ENCODE data around the gene PPP6R3.

The PPP6R3 gene

GRCh38 chr11:68658097-68658496 lies 197.5 kb downstream of the PPP6R3 start:
- H3K27me3 ChIP-seq (ENCODE audit: control insufficient read depth in 1 of 2, insufficient read depth in 2 of 2, low read length in 2 of 2), result no peaks in the 10 kb centered on the region
- no peaks in the 10 kb centered on the region for H3K36me3 ChIP-seq (ENCODE audit: insufficient read depth, low read length)
- H3K4me3 ChIP-seq (ENCODE audit: low read depth in 1 of 2, low read length in 2 of 2), result no peak overlapping the region
- no peak overlapping the region for H3K27ac ChIP-seq (ENCODE audit: low read depth, low read length)
- H3K9ac ChIP-seq (ENCODE audit: low read length), result no peak overlapping the region
- peaks cover 8% of the 10 kb centered on the region for H3K9me3 ChIP-seq (ENCODE audit: low read length)
- H3K4me1 ChIP-seq (ENCODE audit: insufficient read depth, low read length), result no peaks in the 10 kb centered on the region

GRCh38 chr11:68658661-68659060 lies 198.1 kb downstream of the PPP6R3 start:
- no peak overlapping the region for H3K27ac ChIP-seq (ENCODE audit: low read depth, low read length)
- no peak overlapping the region for H3K9ac ChIP-seq (ENCODE audit: low read length)
- no peaks in the 10 kb centered on the region for H3K27me3 ChIP-seq (ENCODE audit: control insufficient read depth in 1 of 2, insufficient read depth in 2 of 2, low read length in 2 of 2)
- H3K4me1 ChIP-seq (ENCODE audit: insufficient read depth, low read length), result no peaks in the 10 kb centered on the region
- no peak overlapping the region for H3K4me3 ChIP-seq (ENCODE audit: low read depth in 1 of 2, low read length in 2 of 2)
- H3K36me3 ChIP-seq (ENCODE audit: insufficient read depth, low read length), result no peaks in the 10 kb centered on the region
- peaks cover 8% of the 10 kb centered on the region for H3K9me3 ChIP-seq (ENCODE audit: low read length)

GRCh38 chr11:68659158-68659921 lies 198.8 kb downstream of the PPP6R3 start:
- H3K4me3 ChIP-seq (ENCODE audit: low read depth in 1 of 2, low read length in 2 of 2), result no peak overlapping the region
- H3K9ac ChIP-seq (ENCODE audit: low read length), result no peak overlapping the region
- H3K27ac ChIP-seq (ENCODE audit: low read depth, low read length), result no peak overlapping the region
- H3K27me3 ChIP-seq (ENCODE audit: control insufficient read depth in 1 of 2, insufficient read depth in 2 of 2, low read length in 2 of 2), result no peaks in the 10 kb centered on the region
- H3K36me3 ChIP-seq (ENCODE audit: insufficient read depth, low read length), result no peaks in the 10 kb centered on the region
- H3K9me3 ChIP-seq (ENCODE audit: low read length), result peaks cover 8% of the 10 kb centered on the region
- H3K4me1 ChIP-seq (ENCODE audit: insufficient read depth, low read length), result no peaks in the 10 kb centered on the region

GRCh38 chr11:68660066-68660810 lies 199.7 kb downstream of the PPP6R3 start:
- H3K9ac ChIP-seq (ENCODE audit: low read length), result no peak overlapping the region
- H3K27me3 ChIP-seq (ENCODE audit: control insufficient read depth in 1 of 2, insufficient read depth in 2 of 2, low read length in 2 of 2), result peaks cover 0 to 3% of the 10 kb centered on the region in 2 donors
- H3K27ac ChIP-seq (ENCODE audit: low read depth, low read length), result no peak overlapping the region
- no peaks in the 10 kb centered on the region for H3K36me3 ChIP-seq (ENCODE audit: insufficient read depth, low read length)
- no peak overlapping the region for H3K4me3 ChIP-seq (ENCODE audit: low read depth in 1 of 2, low read length in 2 of 2)
- peaks cover 5% of the 10 kb centered on the region for H3K9me3 ChIP-seq (ENCODE audit: low read length)
- no peaks in the 10 kb centered on the region for H3K4me1 ChIP-seq (ENCODE audit: insufficient read depth, low read length)

GRCh38 chr11:68661014-68661413 lies 200.5 kb downstream of the PPP6R3 start:
- Histone ChIP-seq H3K36me3 (ENCODE audit: insufficient read depth, low read length) (no peaks in the 10 kb centered on the region), H3K27me3 (ENCODE audit: control insufficient read depth in 1 of 2, insufficient read depth in 2 of 2, low read length in 2 of 2) (peaks cover 0 to 3% of the 10 kb centered on the region in 2 donors), H3K4me1 (ENCODE audit: insufficient read depth, low read length) (no peaks in the 10 kb centered on the region), H3K27ac (ENCODE audit: low read depth, low read length) (no peak overlapping the region), H3K9me3 (ENCODE audit: low read length) (no peaks in the 10 kb centered on the region), H3K9ac (ENCODE audit: low read length) (no peak overlapping the region), H3K4me3 (ENCODE audit: low read depth in 1 of 2, low read length in 2 of 2) (no peak overlapping the region)

GRCh38 chr11:68661697-68662603 lies 201.4 kb downstream of the PPP6R3 start:
- Histone ChIP-seq H3K36me3 (ENCODE audit: insufficient read depth, low read length) (no peaks in the 10 kb centered on the region), H3K27me3 (ENCODE audit: control insufficient read depth in 1 of 2, insufficient read depth in 2 of 2, low read length in 2 of 2) (peaks cover 0 to 3% of the 10 kb centered on the region in 2 donors), H3K9ac (ENCODE audit: low read length) (no peak overlapping the region), H3K9me3 (ENCODE audit: low read length) (no peaks in the 10 kb centered on the region), H3K4me3 (ENCODE audit: low read depth in 1 of 2, low read length in 2 of 2) (no peak overlapping the region), H3K4me1 (ENCODE audit: insufficient read depth, low read length) (no peaks in the 10 kb centered on the region), H3K27ac (ENCODE audit: low read depth, low read length) (no peak overlapping the region)

- no peak overlapping the region for H3K4me3 ChIP-seq (ENCODE audit: low read depth in 1 of 2, low read length in 2 of 2)
- H3K9ac ChIP-seq (ENCODE audit: low read length), result no peak overlapping the region
- H3K27me3 ChIP-seq (ENCODE audit: control insufficient read depth in 1 of 2, insufficient read depth in 2 of 2, low read length in 2 of 2), result peaks cover 0 to 3% of the 10 kb centered on the region in 2 donors
- H3K36me3 ChIP-seq (ENCODE audit: insufficient read depth, low read length), result no peaks in the 10 kb centered on the region
- H3K9me3 ChIP-seq (ENCODE audit: low read length), result no peaks in the 10 kb centered on the region
- H3K4me1 ChIP-seq (ENCODE audit: insufficient read depth, low read length), result no peaks in the 10 kb centered on the region
- no peak overlapping the region for H3K27ac ChIP-seq (ENCODE audit: low read depth, low read length)
These were observed 203.0 kb downstream of the PPP6R3 start for GRCh38 chr11:68663482-68664010.

- Histone ChIP-seq H3K9me3 (ENCODE audit: low read length) (no peaks in the 10 kb centered on the region), H3K27ac (ENCODE audit: low read depth, low read length) (no peak overlapping the region), H3K36me3 (ENCODE audit: insufficient read depth, low read length) (no peaks in the 10 kb centered on the region), H3K4me1 (ENCODE audit: insufficient read depth, low read length) (no peaks in the 10 kb centered on the region), H3K9ac (ENCODE audit: low read length) (no peak overlapping the region), H3K27me3 (ENCODE audit: control insufficient read depth in 1 of 2, insufficient read depth in 2 of 2, low read length in 2 of 2) (peaks cover 0 to 3% of the 10 kb centered on the region in 2 donors), H3K4me3 (ENCODE audit: low read depth in 1 of 2, low read length in 2 of 2) (no peak overlapping the region)
These were observed 203.6 kb downstream of the PPP6R3 start for GRCh38 chr11:68664141-68664540.

- no peak overlapping the region for H3K9ac ChIP-seq (ENCODE audit: low read length)
- H3K27ac ChIP-seq (ENCODE audit: low read depth, low read length), result no peak overlapping the region
- no peaks in the 10 kb centered on the region for H3K9me3 ChIP-seq (ENCODE audit: low read length)
- peaks cover 0 to 3% of the 10 kb centered on the region in 2 donors for H3K27me3 ChIP-seq (ENCODE audit: control insufficient read depth in 1 of 2, insufficient read depth in 2 of 2, low read length in 2 of 2)
- no peaks in the 10 kb centered on the region for H3K36me3 ChIP-seq (ENCODE audit: insufficient read depth, low read length)
- H3K4me3 ChIP-seq (ENCODE audit: low read depth in 1 of 2, low read length in 2 of 2), result no peak overlapping the region
- H3K4me1 ChIP-seq (ENCODE audit: insufficient read depth, low read length), result no peaks in the 10 kb centered on the region
These were observed 204.4 kb downstream of the PPP6R3 start for GRCh38 chr11:68664906-68665305.
